HG03520 (cell line): ENCODE data around the gene DUSP5.

Experiments used
- ATAC-seq: cut with Tn5 transposase; IDR thresholded peaks from one replicate; pipeline ENCODE4 v1.9.1; 2021; ENCODE audit warnings: mild to moderate bottlenecking, moderate library complexity; ENCODE audit not compliant: unreplicated experiment

The DUSP5 gene

GRCh38 chr10:110480387-110480786 is 17.3 kb upstream of the DUSP5 start:
- no peak for ATAC-seq

GRCh38 chr10:110481919-110482318 is 15.8 kb upstream of the DUSP5 start:
- no peak for ATAC-seq

- ATAC-seq, result no peak
These were observed 14.1 kb upstream of the DUSP5 start for GRCh38 chr10:110483633-110484032.

- ATAC-seq, result no peak
These were observed 12.2 kb upstream of the DUSP5 start for GRCh38 chr10:110485541-110485940.

- ATAC-seq, result no peak
These were observed 10.9 kb upstream of the DUSP5 start for GRCh38 chr10:110486680-110487410.

- ATAC-seq, result no peak
These were observed 10.0 kb upstream of the DUSP5 start for GRCh38 chr10:110487411-110488331.

GRCh38 chr10:110488332-110488681 is 9.4 kb upstream of the DUSP5 start:
- ATAC-seq, result no peak

GRCh38 chr10:110488940-110489339 is 8.8 kb upstream of the DUSP5 start:
- no peak for ATAC-seq

- ATAC-seq, result no peak
These were observed 7.1 kb upstream of the DUSP5 start for GRCh38 chr10:110490640-110491039.

GRCh38 chr10:110491346-110491745 is 6.4 kb upstream of the DUSP5 start:
- ATAC-seq, result no peak

GRCh38 chr10:110492069-110492822 is 5.5 kb upstream of the DUSP5 start:
- peak; percentile 59 for ATAC-seq

GRCh38 chr10:110493832-110494426 is 3.8 kb upstream of the DUSP5 start:
- no peak for ATAC-seq

GRCh38 chr10:110494532-110494931 is 3.2 kb upstream of the DUSP5 start:
- no peak for ATAC-seq

- no peak for ATAC-seq
These were observed 1.8 kb upstream of the DUSP5 start for GRCh38 chr10:110495731-110496552.

GRCh38 chr10:110496553-110497437 is 912 bp upstream of the DUSP5 start:
- no peak for ATAC-seq

- ATAC-seq, result peak; percentile 15
These were observed 627 bp downstream of the DUSP5 start for GRCh38 chr10:110498087-110498981.

GRCh38 chr10:110498982-110499795 is 1.5 kb downstream of the DUSP5 start:
- no peak for ATAC-seq
